ENCODE measurements around the gene STARD10.
A peak's percentile ranks its signal among the peaks of the same experiment; 100 is the strongest.

The STARD10 gene

DNA sequence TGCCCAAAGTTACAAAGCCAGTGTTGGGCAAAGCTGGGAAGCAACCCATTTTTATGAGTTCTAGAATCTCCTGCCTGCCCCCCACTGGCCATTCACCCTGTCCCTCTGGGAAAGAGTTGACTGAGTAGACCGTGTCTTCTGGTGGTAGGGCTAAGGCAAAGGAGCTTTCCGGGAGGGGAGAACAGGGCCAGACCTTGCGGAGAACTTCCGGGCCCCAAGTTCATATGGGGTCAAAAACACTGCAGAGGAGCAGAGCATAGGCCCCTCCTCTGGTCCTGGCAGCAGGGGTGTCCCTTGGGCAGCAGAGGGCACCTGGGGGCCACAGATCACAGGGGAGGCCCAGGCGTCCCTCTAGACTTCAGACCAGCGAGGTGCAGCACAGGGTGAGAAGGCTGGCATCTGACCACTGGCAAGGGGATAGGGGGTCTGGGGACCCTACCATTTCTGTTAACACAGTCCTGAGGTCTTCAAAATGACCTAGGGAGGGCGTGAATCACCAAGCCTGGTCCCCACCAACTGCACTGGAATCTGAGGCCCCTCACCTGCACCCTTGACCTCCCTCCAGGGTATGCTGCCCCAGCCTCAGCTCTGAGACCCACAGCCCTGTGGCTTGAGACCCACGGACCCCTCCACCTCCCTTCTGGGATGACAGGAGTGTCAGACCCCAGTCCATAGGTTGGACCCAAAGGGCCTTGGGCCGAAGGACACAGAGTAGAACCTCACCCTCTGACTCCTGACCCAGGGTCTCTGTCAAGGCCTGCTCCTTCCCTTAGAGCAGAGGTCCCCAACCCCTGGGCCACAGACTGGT lies 40.3 kb downstream of the STARD10 start:
- Histone ChIP-seq H3K4me3 (ENCODE audit: low read depth, low read length) (no peak overlapping the region), H3K4me1 (ENCODE audit: control insufficient read depth, insufficient read depth, low read length) (peaks cover 11% of the 10 kb centered on the region), H3K27me3 (ENCODE audit: control insufficient read depth, insufficient read depth, low read length) (peaks cover 7% of the 10 kb centered on the region), H3K9ac (ENCODE audit: low read depth, low read length) (no peak overlapping the region), H3K9me3 (ENCODE audit: control insufficient read depth, insufficient read depth, low read length) (no peaks in the 10 kb centered on the region), H3K36me3 (ENCODE audit: control insufficient read depth, insufficient read depth, low read length) (peaks cover 3% of the 10 kb centered on the region)

DNA sequence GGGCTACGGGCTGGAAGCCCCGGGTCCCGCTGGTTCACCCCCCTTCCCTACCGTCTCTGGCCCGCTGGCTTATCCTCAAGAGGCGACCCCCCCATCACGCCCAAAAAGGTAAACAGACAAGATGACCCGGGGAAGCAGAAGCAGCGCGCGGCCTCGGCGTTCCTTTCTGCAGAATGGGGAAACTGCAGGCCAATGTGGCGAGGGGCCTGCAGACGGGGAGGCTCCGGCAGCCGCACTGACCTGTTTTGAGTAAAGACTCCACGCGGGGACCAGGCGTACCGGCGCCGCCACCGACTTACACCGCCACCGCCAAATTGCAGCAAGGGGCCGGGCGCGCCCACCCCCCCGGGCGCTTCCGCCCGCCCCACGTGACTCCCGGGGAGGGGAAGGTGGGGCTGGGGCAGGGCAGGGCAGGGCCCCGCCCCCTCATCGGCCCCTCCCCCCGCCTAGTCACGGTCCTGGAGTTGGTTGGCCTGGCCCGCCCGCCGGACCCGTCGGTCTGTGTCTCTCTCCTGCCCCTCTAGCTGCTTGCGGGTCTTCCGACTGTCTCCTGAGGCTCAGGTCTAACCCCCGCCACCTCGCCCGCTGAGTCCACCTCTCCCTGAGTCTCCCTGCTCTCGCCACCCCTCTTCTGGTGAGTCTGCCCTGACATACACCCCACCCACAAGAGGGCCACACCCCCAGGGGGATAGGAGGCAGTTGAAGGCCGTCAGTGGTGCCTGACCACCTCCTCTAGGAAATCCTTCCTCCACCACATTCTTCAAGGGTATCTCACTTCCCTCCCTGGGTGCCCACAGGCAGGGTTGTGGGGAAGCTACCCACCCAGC lies 41.5 kb downstream of the STARD10 start, which contains the start of gene ARAP1:
TSS of gene ARAP1 (minus strand) at position 321 of the 827 bp plus-strand sequence. CDS start 25,280 bp downstream, outside the sequence.
- Histone ChIP-seq H3K9ac (ENCODE audit: low read depth, low read length) (peak within 1 kb of the TSS; percentile 66), H3K4me1 (ENCODE audit: control insufficient read depth, insufficient read depth, low read length) (peaks cover 11% of the 10 kb centered on the region), H3K4me3 (ENCODE audit: low read depth, low read length) (peak within 1 kb of the TSS; percentile 82), H3K36me3 (ENCODE audit: control insufficient read depth, insufficient read depth, low read length) (no peaks in the 10 kb centered on the region), H3K27me3 (ENCODE audit: control insufficient read depth, insufficient read depth, low read length) (peaks cover 7% of the 10 kb centered on the region), H3K9me3 (ENCODE audit: control insufficient read depth, insufficient read depth, low read length) (no peaks in the 10 kb centered on the region)

DNA sequence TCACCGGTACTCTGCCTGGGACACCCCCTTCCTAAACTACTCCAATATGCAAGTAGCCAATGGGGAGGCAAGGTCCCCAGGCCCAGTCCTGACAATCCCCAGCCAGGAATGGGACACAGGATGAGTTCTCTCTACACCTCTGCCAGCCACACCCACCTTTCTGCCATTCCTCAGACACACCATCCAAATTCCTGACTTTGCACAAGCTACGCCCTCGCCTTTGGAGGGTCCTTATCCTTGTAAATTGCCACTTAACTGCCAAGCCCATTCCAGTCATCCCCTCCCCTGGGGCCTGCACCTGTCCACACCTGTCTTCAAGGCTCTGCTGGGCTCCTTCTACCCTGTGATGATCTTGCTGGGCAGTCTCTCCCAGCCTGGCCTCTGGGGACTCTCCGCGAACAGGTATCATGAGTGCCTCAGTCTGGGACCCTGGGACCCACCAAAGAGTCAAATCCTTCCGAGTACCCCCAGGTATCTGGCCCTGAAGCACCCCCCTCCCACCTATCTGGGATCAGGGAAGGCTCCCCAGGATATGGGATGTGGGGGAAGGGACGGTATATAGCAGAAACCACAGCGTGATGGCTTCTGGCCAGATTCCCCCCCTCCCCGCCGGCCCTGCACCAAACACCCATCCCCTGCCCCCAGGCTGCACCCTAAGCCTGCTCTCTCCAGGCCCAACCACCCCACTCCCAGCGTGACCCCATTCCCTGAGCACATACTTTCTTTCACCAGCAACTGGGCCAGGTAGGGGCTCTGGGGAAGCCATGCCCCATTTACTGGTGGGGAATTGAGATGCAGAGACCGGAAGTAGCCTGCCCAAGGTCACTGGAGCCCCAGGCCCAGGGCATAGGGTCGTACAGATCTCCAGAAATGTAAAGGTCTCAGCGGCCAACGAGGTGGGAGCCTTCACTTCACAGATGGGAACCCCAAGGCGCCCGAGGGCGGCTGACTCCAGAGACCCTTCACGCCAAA lies 42.4 kb downstream of the STARD10 start:
- Histone ChIP-seq H3K4me3 (ENCODE audit: low read depth, low read length) (peak overlapping the region; percentile 82), H3K36me3 (ENCODE audit: control insufficient read depth, insufficient read depth, low read length) (no peaks in the 10 kb centered on the region), H3K4me1 (ENCODE audit: control insufficient read depth, insufficient read depth, low read length) (peaks cover 11% of the 10 kb centered on the region), H3K27me3 (ENCODE audit: control insufficient read depth, insufficient read depth, low read length) (peaks cover 7% of the 10 kb centered on the region), H3K9ac (ENCODE audit: low read depth, low read length) (peak overlapping the region; percentile 60), H3K9me3 (ENCODE audit: control insufficient read depth, insufficient read depth, low read length) (no peaks in the 10 kb centered on the region)

DNA sequence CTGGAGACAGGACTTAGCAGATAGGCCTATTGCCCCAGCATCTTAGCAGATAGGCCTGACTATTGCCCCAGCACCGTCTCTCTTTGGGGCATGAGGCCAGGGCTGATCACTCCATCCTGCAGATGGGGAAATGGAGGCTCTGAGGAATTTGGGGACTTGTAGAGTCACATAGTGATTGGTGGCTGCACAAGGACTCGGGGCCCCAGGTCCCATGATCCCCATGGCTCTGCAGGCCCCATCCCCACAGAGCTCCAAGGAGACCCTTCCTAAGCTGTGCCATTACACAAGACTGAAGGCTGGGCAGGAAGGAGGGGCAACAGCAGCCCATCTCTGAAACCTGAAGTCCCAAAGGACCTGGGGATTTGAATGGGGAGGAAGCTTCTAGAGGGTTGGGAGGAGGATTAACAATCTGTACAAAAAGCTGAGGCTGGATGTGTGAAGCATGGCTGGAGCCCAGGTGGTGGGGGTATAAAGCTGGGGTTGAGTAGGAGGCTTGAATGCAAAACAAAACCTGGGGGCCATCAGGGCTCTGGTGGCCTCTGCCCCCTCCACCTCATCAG lies 43.2 kb downstream of the STARD10 start:
- no peak overlapping the region for H3K9ac ChIP-seq (ENCODE audit: low read depth, low read length)
- peaks cover 7% of the 10 kb centered on the region for H3K27me3 ChIP-seq (ENCODE audit: control insufficient read depth, insufficient read depth, low read length)
- peak overlapping the region; percentile 82 for H3K4me3 ChIP-seq (ENCODE audit: low read depth, low read length)
- H3K4me1 ChIP-seq (ENCODE audit: control insufficient read depth, insufficient read depth, low read length), result peaks cover 11% of the 10 kb centered on the region
- H3K9me3 ChIP-seq (ENCODE audit: control insufficient read depth, insufficient read depth, low read length), result no peaks in the 10 kb centered on the region
- no peaks in the 10 kb centered on the region for H3K36me3 ChIP-seq (ENCODE audit: control insufficient read depth, insufficient read depth, low read length)

DNA sequence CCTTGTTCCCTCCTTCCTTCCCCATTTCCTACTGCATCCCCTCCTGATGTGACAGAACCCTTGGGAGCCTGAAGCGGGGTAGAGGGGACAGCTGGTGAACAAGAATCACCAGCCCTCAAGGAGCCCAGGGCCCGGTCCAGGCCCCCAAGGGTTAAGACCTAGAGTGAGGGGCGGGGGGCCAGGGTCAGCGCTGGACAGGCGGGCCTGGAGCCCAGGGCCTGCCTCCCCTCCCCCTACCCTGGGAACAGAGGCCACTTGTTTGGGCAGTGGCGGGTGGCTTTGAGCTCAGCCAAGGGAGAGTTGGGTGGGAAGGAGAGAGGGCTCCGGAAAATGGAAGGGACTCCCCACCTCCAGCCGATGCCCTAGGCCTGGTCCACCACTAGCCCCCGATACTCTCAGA lies 43.8 kb downstream of the STARD10 start:
- no peak overlapping the region for H3K9ac ChIP-seq (ENCODE audit: low read depth, low read length)
- no peaks in the 10 kb centered on the region for H3K9me3 ChIP-seq (ENCODE audit: control insufficient read depth, insufficient read depth, low read length)
- no peaks in the 10 kb centered on the region for H3K36me3 ChIP-seq (ENCODE audit: control insufficient read depth, insufficient read depth, low read length)
- peaks cover 7% of the 10 kb centered on the region for H3K27me3 ChIP-seq (ENCODE audit: control insufficient read depth, insufficient read depth, low read length)
- H3K4me1 ChIP-seq (ENCODE audit: control insufficient read depth, insufficient read depth, low read length), result peaks cover 11% of the 10 kb centered on the region
- H3K4me3 ChIP-seq (ENCODE audit: low read depth, low read length), result no peak overlapping the region

DNA sequence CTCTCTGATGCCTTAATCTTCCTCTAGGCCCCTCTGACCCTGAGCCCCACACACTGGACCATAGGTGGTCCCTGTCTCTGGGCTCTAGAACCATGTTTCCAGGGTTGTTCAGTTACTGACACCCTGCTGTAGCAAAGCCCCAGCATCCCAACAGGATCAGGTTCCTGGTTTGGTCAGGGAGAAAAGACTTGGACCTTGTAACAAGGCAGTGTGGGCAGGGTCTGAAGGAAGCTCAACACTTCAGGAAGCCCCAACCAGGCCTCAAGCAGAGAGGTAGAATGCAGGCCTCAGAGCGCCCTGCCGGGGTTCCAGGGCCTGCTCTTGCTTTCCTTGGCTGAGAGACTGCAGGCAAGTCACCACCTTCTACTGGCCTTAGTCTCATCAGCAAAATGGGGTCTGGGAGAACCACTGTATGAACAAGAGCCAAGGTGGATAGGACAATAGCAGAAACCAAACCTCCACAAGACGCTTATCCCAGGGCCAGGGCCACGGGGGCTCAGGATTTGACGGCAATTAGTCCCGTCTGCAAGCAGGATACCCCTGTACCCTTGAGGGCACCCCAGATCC lies 46.5 kb downstream of the STARD10 start:
- no peaks in the 10 kb centered on the region for H3K27me3 ChIP-seq (ENCODE audit: control insufficient read depth, insufficient read depth, low read length)
- H3K9me3 ChIP-seq (ENCODE audit: control insufficient read depth, insufficient read depth, low read length), result no peaks in the 10 kb centered on the region
- peaks cover 2% of the 10 kb centered on the region for H3K36me3 ChIP-seq (ENCODE audit: control insufficient read depth, insufficient read depth, low read length)
- H3K4me1 ChIP-seq (ENCODE audit: control insufficient read depth, insufficient read depth, low read length), result no peaks in the 10 kb centered on the region
- no peak overlapping the region for H3K4me3 ChIP-seq (ENCODE audit: low read depth, low read length)
- no peak overlapping the region for H3K9ac ChIP-seq (ENCODE audit: low read depth, low read length)

DNA sequence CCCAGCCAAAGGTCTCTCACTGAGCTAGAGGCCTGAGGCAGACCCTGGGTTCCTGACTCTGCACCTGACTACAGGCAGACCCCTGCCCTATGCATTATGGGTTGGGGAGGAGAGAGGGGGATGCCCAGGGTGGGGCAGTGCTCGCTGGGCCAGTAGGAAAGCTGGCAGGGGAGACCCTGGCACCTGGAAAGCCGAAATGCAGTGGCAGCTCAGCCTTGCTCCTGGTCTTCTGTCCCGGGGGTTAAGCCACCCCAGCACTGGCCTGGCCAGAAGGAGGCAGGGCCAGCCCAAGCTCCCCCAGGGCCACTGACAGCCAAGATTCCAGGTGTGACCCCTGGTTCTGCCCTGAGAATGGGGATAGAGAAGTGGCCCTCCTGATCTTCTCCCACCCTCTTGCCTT lies 47.0 kb downstream of the STARD10 start:
- Histone ChIP-seq H3K9ac (ENCODE audit: low read depth, low read length) (no peak overlapping the region), H3K4me1 (ENCODE audit: control insufficient read depth, insufficient read depth, low read length) (no peaks in the 10 kb centered on the region), H3K4me3 (ENCODE audit: low read depth, low read length) (no peak overlapping the region), H3K36me3 (ENCODE audit: control insufficient read depth, insufficient read depth, low read length) (peaks cover 2% of the 10 kb centered on the region), H3K27me3 (ENCODE audit: control insufficient read depth, insufficient read depth, low read length) (no peaks in the 10 kb centered on the region), H3K9me3 (ENCODE audit: control insufficient read depth, insufficient read depth, low read length) (no peaks in the 10 kb centered on the region)

DNA sequence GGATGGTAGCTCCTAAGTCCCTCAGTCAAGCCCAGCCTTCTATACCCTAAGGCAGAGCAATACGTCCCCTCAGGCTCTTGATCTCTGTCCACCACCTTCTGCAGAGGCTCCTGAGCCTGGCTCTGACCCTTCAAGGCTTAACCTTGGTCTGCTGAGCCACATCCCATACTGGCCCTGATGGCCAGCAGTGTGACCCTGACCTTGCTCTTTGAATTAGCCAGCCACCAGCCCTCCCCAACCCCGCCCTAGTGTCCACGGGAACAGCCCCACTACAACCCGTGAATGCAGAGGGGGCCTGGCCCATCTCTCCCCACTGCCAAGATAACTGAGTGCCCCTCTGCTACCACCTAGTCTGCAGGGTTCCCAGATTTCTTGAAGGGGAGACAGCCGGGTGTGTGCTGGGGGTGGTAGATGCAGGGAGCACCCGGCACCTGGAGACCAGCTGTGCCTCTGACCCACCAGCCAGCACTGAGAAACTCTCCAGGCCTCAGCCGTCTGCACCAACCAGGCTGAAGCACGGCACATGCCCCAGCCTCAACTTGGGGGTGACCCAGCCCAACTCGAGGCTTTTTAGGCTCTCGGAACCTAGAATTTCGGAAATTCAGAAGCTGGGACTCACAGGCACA lies 47.8 kb downstream of the STARD10 start:
- Histone ChIP-seq H3K27me3 (ENCODE audit: control insufficient read depth, insufficient read depth, low read length) (no peaks in the 10 kb centered on the region), H3K9ac (ENCODE audit: low read depth, low read length) (no peak overlapping the region), H3K36me3 (ENCODE audit: control insufficient read depth, insufficient read depth, low read length) (peaks cover 2% of the 10 kb centered on the region), H3K9me3 (ENCODE audit: control insufficient read depth, insufficient read depth, low read length) (no peaks in the 10 kb centered on the region), H3K4me1 (ENCODE audit: control insufficient read depth, insufficient read depth, low read length) (peaks cover 5% of the 10 kb centered on the region), H3K4me3 (ENCODE audit: low read depth, low read length) (no peak overlapping the region)

DNA sequence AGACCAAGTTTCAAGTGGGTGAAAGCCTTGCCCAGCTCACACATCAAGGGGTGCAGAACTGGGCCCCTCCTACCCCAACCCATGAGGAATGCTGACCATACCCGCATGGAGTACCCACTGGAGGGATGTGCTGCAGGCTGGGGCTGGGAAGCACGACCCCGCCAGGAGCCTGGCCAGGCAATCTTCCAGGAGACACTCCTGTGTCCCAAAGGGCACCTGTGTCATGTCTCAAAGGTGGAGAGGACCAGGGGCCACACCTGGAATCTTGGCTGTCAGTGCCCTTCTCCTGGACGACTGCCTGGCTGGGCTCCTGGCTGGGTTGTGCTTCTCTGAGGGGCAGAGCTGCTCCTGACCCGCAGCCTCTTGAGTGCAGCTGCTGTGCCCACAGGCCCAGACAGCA lies 48.3 kb downstream of the STARD10 start:
- H3K4me3 ChIP-seq (ENCODE audit: low read depth, low read length), result no peak overlapping the region
- H3K27me3 ChIP-seq (ENCODE audit: control insufficient read depth, insufficient read depth, low read length), result no peaks in the 10 kb centered on the region
- peaks cover 5% of the 10 kb centered on the region for H3K4me1 ChIP-seq (ENCODE audit: control insufficient read depth, insufficient read depth, low read length)
- no peaks in the 10 kb centered on the region for H3K9me3 ChIP-seq (ENCODE audit: control insufficient read depth, insufficient read depth, low read length)
- no peak overlapping the region for H3K9ac ChIP-seq (ENCODE audit: low read depth, low read length)
- peaks cover 2% of the 10 kb centered on the region for H3K36me3 ChIP-seq (ENCODE audit: control insufficient read depth, insufficient read depth, low read length)

DNA sequence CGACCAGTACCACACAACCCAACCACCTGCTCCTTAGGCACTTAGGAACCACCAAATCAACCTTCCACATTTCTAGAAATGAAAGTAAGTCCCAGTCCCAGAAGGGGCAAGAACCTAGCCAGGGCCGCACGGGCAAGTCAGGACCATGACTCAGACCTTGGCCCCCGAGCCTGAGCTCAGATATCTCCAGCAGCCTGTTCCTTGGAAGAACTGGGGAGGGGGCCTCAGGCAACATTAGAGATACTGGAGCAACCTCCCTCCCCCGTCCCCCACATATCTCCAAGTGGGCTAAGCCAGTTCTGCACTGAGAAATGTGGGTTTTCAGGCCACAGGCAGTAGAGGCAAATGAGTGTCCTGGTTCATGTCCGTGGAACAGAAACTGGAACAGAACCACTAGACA lies 49.4 kb downstream of the STARD10 start:
- Histone ChIP-seq H3K9me3 (ENCODE audit: control insufficient read depth, insufficient read depth, low read length) (no peaks in the 10 kb centered on the region), H3K9ac (ENCODE audit: low read depth, low read length) (no peak overlapping the region), H3K36me3 (ENCODE audit: control insufficient read depth, insufficient read depth, low read length) (peaks cover 2% of the 10 kb centered on the region), H3K4me3 (ENCODE audit: low read depth, low read length) (no peak overlapping the region), H3K27me3 (ENCODE audit: control insufficient read depth, insufficient read depth, low read length) (no peaks in the 10 kb centered on the region), H3K4me1 (ENCODE audit: control insufficient read depth, insufficient read depth, low read length) (peaks cover 5% of the 10 kb centered on the region)

Data from iPS-15b (cell line).